ENCODE results near the gene CAPN1. TPM values are rescaled to one million over a fixed set of nuclear protein-coding genes. Genes with fewer than 3 reads are reported as not detected.

Gene CAPN1
- total and polyA plus RNA-seq, 2 experiments from 2014 or later = 133 to 202 TPM

- peaks cover 10% of the 10 kb centered on the region for H4K20me1 ChIP-seq (ENCODE audit: insufficient read depth, poor library complexity, severe bottlenecking)
- H3K36me3 ChIP-seq (replicated peaks; ENCODE audit: insufficient read depth, low read depth) = no peaks in the 10 kb centered on the region
- H3K9me3 ChIP-seq (ENCODE audit: low read depth) = no peaks in the 10 kb centered on the region
- H3K4me3 ChIP-seq = no peak overlapping the region
- no peak overlapping the region for H2AFZ ChIP-seq
- peaks cover 15% of the 10 kb centered on the region for H3K4me1 ChIP-seq (ENCODE audit: insufficient read depth)
- H3K9me2 ChIP-seq (replicated peaks; ENCODE audit: insufficient read depth) = no peaks in the 10 kb centered on the region
- no peak overlapping the region for H3K4me2 ChIP-seq
- H3K27me3 ChIP-seq = no peaks in the 10 kb centered on the region
- DNase-seq (ENCODE audit: low spot score) = no peak
- H3K27ac ChIP-seq = no peak overlapping the region
- TF ChIP-seq CTCF (IDR thresholded peaks at IDR 0.05; ENCODE audit: poor library complexity) (no peak), EZH2 (IDR thresholded peaks at IDR 0.05; ENCODE audit: borderline replicate concordance) (no peak), EZH2phosphoT487 (IDR thresholded peaks at IDR 0.05; ENCODE audit: low read depth, severe bottlenecking, unreplicated experiment) (no peak)
- 94% methylated on average over 9 of the region's 9 CpGs for WGBS (ENCODE audit: low lambda C conversion rate, missing lambda C conversion rate)
- peaks cover 41% of the 10 kb centered on the region for H3K79me2 ChIP-seq
Measured at GRCh38 chr11:65186701-65187100, 5.0 kb downstream of the CAPN1 start.

GRCh38 chr11:65187146-65187675 lies 5.5 kb downstream of the CAPN1 start:
- Histone ChIP-seq H3K4me1 (ENCODE audit: insufficient read depth) (peaks cover 15% of the 10 kb centered on the region), H3K4me3 (no peak overlapping the region), H3K9me2 (replicated peaks; ENCODE audit: insufficient read depth) (no peaks in the 10 kb centered on the region), H3K9me3 (ENCODE audit: low read depth) (no peaks in the 10 kb centered on the region), H3K27ac (no peak overlapping the region), H3K4me2 (no peak overlapping the region), H2AFZ (no peak overlapping the region), H4K20me1 (ENCODE audit: insufficient read depth, poor library complexity, severe bottlenecking) (peaks cover 10% of the 10 kb centered on the region), H3K27me3 (no peaks in the 10 kb centered on the region), H3K79me2 (peaks cover 37% of the 10 kb centered on the region), H3K36me3 (replicated peaks; ENCODE audit: insufficient read depth, low read depth) (no peaks in the 10 kb centered on the region)
- 95% methylated on average over 6 of the region's 6 CpGs for WGBS (ENCODE audit: low lambda C conversion rate, missing lambda C conversion rate)
- no peak for DNase-seq (ENCODE audit: low spot score)
- no peak for TF ChIP-seq EZH2 (IDR thresholded peaks at IDR 0.05; ENCODE audit: borderline replicate concordance)
- no peak for TF ChIP-seq CTCF (IDR thresholded peaks at IDR 0.05; ENCODE audit: poor library complexity)
- TF ChIP-seq EZH2phosphoT487 (IDR thresholded peaks at IDR 0.05; ENCODE audit: low read depth, severe bottlenecking, unreplicated experiment) = no peak

- Histone ChIP-seq H3K4me2 (no peak overlapping the region), H2AFZ (no peak overlapping the region), H3K79me2 (peaks cover 28% of the 10 kb centered on the region), H3K4me3 (no peak overlapping the region), H3K9me2 (replicated peaks; ENCODE audit: insufficient read depth) (no peaks in the 10 kb centered on the region), H3K36me3 (replicated peaks; ENCODE audit: insufficient read depth, low read depth) (no peaks in the 10 kb centered on the region), H4K20me1 (ENCODE audit: insufficient read depth, poor library complexity, severe bottlenecking) (peaks cover 10% of the 10 kb centered on the region), H3K4me1 (ENCODE audit: insufficient read depth) (peaks cover 7% of the 10 kb centered on the region), H3K27me3 (no peaks in the 10 kb centered on the region), H3K9me3 (ENCODE audit: low read depth) (no peaks in the 10 kb centered on the region), H3K27ac (no peak overlapping the region)
- TF ChIP-seq EZH2 (IDR thresholded peaks at IDR 0.05; ENCODE audit: borderline replicate concordance) (no peak), CTCF (IDR thresholded peaks at IDR 0.05; ENCODE audit: poor library complexity) (no peak), EZH2phosphoT487 (IDR thresholded peaks at IDR 0.05; ENCODE audit: low read depth, severe bottlenecking, unreplicated experiment) (no peak)
- DNase-seq (ENCODE audit: low spot score) = no peak
- 99% methylated on average over 20 of the region's 20 CpGs for WGBS (ENCODE audit: low lambda C conversion rate, missing lambda C conversion rate)
Measured at GRCh38 chr11:65187971-65188461, 6.3 kb downstream of the CAPN1 start.
